IPS-18c (cell line): ENCODE results near the gene NABP1.

Source experiments
- H3K4me3 ChIP-seq: 2 replicates; pipeline ENCODE4 v1.7.0; 2013; ENCODE audit warnings: low read depth, mild to moderate bottlenecking, low read length, moderate library complexity; ENCODE audit not compliant: insufficient read depth
- H3K9me3 ChIP-seq: one replicate; pipeline ENCODE4 v1.6.1; 2013; ENCODE audit warnings: mild to moderate bottlenecking, low read length, moderate library complexity; ENCODE audit not compliant: control insufficient read depth, insufficient read depth

Gene NABP1

GRCh38 chr2:191693166-191693565, 15.2 kb downstream of the NABP1 start:
- H3K9me3 ChIP-seq = peaks cover 2% of the 10 kb centered on the region
- no peak overlapping the region for H3K4me3 ChIP-seq

- Histone ChIP-seq H3K4me3 (no peak overlapping the region), H3K9me3 (peaks cover 2% of the 10 kb centered on the region)
Observed at GRCh38 chr2:191693778-191694177, 15.8 kb downstream of the NABP1 start.

- no peak overlapping the region for H3K4me3 ChIP-seq
Observed at GRCh38 chr2:191696001-191696400, 18.1 kb downstream of the NABP1 start.

GRCh38 chr2:191696966-191697365, 19.0 kb downstream of the NABP1 start:
- peaks cover 2% of the 10 kb centered on the region for H3K9me3 ChIP-seq
- H3K4me3 ChIP-seq = no peak overlapping the region

More at GRCh38 chr2:191696001-191696400, 18.1 kb downstream of the NABP1 start:
- H3K9me3 ChIP-seq = peaks cover 2% of the 10 kb centered on the region

GRCh38 chr2:191697870-191698269, 19.9 kb downstream of the NABP1 start:
- no peak overlapping the region for H3K4me3 ChIP-seq
- H3K9me3 ChIP-seq = peaks cover 2% of the 10 kb centered on the region

GRCh38 chr2:191699341-191699945, 21.5 kb downstream of the NABP1 start:
- Histone ChIP-seq H3K9me3 (no peaks in the 10 kb centered on the region), H3K4me3 (no peak overlapping the region)

- Histone ChIP-seq H3K4me3 (no peak overlapping the region), H3K9me3 (no peaks in the 10 kb centered on the region)
Observed at GRCh38 chr2:191701029-191701428, 23.1 kb downstream of the NABP1 start.

GRCh38 chr2:191701696-191702095, 23.8 kb downstream of the NABP1 start:
- H3K9me3 ChIP-seq = no peaks in the 10 kb centered on the region
- H3K4me3 ChIP-seq = no peak overlapping the region

GRCh38 chr2:191703079-191703725, 25.3 kb downstream of the NABP1 start:
- H3K9me3 ChIP-seq = no peaks in the 10 kb centered on the region

GRCh38 chr2:191705084-191705483, 27.1 kb downstream of the NABP1 start:
- no peak overlapping the region for H3K4me3 ChIP-seq
- no peaks in the 10 kb centered on the region for H3K9me3 ChIP-seq

More at GRCh38 chr2:191703079-191703725, 25.3 kb downstream of the NABP1 start:
- H3K4me3 ChIP-seq = no peak overlapping the region

GRCh38 chr2:191705701-191706100, 27.8 kb downstream of the NABP1 start:
- Histone ChIP-seq H3K9me3 (no peaks in the 10 kb centered on the region), H3K4me3 (no peak overlapping the region)

- Histone ChIP-seq H3K9me3 (no peaks in the 10 kb centered on the region), H3K4me3 (no peak overlapping the region)
Observed at GRCh38 chr2:191706791-191707190, 28.9 kb downstream of the NABP1 start.

GRCh38 chr2:191707542-191707941, 29.6 kb downstream of the NABP1 start:
- Histone ChIP-seq H3K4me3 (no peak overlapping the region), H3K9me3 (no peaks in the 10 kb centered on the region)

GRCh38 chr2:191710411-191710900, 32.5 kb downstream of the NABP1 start:
- no peaks in the 10 kb centered on the region for H3K9me3 ChIP-seq

GRCh38 chr2:191711621-191712020, 33.7 kb downstream of the NABP1 start:
- H3K4me3 ChIP-seq = no peak overlapping the region

More at GRCh38 chr2:191710411-191710900, 32.5 kb downstream of the NABP1 start:
- H3K4me3 ChIP-seq = no peak overlapping the region

GRCh38 chr2:191713837-191714236, 35.9 kb downstream of the NABP1 start:
- no peak overlapping the region for H3K4me3 ChIP-seq
- H3K9me3 ChIP-seq = no peaks in the 10 kb centered on the region

More at GRCh38 chr2:191711621-191712020, 33.7 kb downstream of the NABP1 start:
- H3K9me3 ChIP-seq = no peaks in the 10 kb centered on the region

- H3K4me3 ChIP-seq = no peak overlapping the region
- H3K9me3 ChIP-seq = no peaks in the 10 kb centered on the region
Observed at GRCh38 chr2:191714925-191715324, 37.0 kb downstream of the NABP1 start.

- Histone ChIP-seq H3K4me3 (no peak overlapping the region), H3K9me3 (no peaks in the 10 kb centered on the region)
Observed at GRCh38 chr2:191715471-191715870, 37.5 kb downstream of the NABP1 start.
